HG02588 (cell line): ENCODE data around the gene KLHL29.

Experiments used
- ATAC-seq: cut with Tn5 transposase; IDR thresholded peaks from one replicate; pipeline ENCODE4 v1.9.1; 2021; ENCODE audit warnings: mild to moderate bottlenecking, moderate library complexity; ENCODE audit not compliant: unreplicated experiment

KLHL29 gene

GRCh38 chr2:23664066-23664788 is 279.2 kb downstream of the KLHL29 start:
- no peak for ATAC-seq

- ATAC-seq: no peak
Observed at GRCh38 chr2:23666241-23666979, 281.4 kb downstream of the KLHL29 start.

- no peak for ATAC-seq
Observed at GRCh38 chr2:23666980-23667357, 282.0 kb downstream of the KLHL29 start.

GRCh38 chr2:23668756-23669304 is 283.9 kb downstream of the KLHL29 start:
- no peak for ATAC-seq

- no peak for ATAC-seq
Observed at GRCh38 chr2:23669413-23670244, 284.6 kb downstream of the KLHL29 start.

GRCh38 chr2:23670245-23670592 is 285.2 kb downstream of the KLHL29 start:
- ATAC-seq: no peak

GRCh38 chr2:23673082-23673481 is 288.1 kb downstream of the KLHL29 start:
- no peak for ATAC-seq

- no peak for ATAC-seq
Observed at GRCh38 chr2:23673830-23674679, 289.1 kb downstream of the KLHL29 start.

- no peak for ATAC-seq
Observed at GRCh38 chr2:23675506-23675905, 290.5 kb downstream of the KLHL29 start.

GRCh38 chr2:23677836-23678235 is 292.9 kb downstream of the KLHL29 start:
- ATAC-seq: no peak

- no peak for ATAC-seq
Observed at GRCh38 chr2:23679044-23679443, 294.1 kb downstream of the KLHL29 start.

GRCh38 chr2:23680951-23681350 is 296.0 kb downstream of the KLHL29 start:
- no peak for ATAC-seq

- no peak for ATAC-seq
Observed at GRCh38 chr2:23681356-23682140, 296.6 kb downstream of the KLHL29 start.

- ATAC-seq: no peak
Observed at GRCh38 chr2:23682481-23682880, 297.5 kb downstream of the KLHL29 start.

- ATAC-seq: no peak
Observed at GRCh38 chr2:23683001-23683400, 298.0 kb downstream of the KLHL29 start.

GRCh38 chr2:23684395-23685176 is 299.6 kb downstream of the KLHL29 start:
- ATAC-seq: no peak

GRCh38 chr2:23685181-23685580 is 300.2 kb downstream of the KLHL29 start:
- ATAC-seq: no peak

GRCh38 chr2:23685706-23686105 is 300.7 kb downstream of the KLHL29 start:
- ATAC-seq: no peak
